Activated CD8-positive, alpha-beta memory T cell treated with anti-CD3 and anti-CD28 coated beads for 1 hour (primary cell): ENCODE data around the gene AFAP1.
A peak's percentile ranks its signal among the peaks of the same experiment; 100 is the strongest.

Source experiments
- DNase-seq, 2 donors: peaks; one replicate each; pipeline ENCODE4 v3.0.0-alpha.2; 2020; ENCODE audit warnings: low read depth in 1 of 2; ENCODE audit errors: extremely low read depth in 1 of 2

AFAP1 gene

DNA sequence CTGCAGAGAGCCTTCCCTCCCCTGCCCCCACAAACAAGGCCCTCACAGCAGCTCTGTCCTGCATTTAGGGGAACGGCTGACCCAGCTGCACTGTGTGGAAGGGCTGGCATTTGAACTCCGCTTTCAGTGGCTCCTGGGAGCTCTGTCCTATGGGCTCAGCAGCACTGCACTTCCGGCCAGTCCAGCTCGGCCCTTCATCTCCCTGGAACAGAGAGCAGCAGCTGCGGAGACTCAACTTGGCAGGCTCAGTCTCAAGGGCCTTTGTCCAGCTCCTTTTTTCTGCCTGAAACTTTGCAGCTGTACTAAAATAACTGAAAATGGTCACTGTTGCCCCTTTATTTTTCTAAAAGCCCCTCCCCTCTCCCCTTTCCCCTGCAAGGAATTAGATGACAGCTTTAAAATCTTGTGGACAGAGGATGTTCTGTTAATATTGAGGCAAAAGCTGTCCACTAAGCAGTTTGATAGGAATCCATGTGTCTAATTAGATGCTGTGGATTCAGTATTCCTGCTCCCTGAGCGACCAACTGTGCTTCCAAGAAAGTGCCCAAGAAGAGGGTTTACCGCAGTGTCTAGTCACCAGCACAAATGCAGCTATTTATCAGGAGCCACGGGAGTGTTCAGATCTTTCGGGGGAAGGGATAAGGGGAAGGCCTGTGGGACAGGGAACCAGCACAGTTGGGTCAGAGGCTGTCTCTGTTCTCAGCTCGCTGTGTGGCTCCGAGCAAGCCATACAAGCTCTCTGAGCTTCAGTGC lies 133.1 kb downstream of the AFAP1 start:
- no peak for DNase-seq

DNA sequence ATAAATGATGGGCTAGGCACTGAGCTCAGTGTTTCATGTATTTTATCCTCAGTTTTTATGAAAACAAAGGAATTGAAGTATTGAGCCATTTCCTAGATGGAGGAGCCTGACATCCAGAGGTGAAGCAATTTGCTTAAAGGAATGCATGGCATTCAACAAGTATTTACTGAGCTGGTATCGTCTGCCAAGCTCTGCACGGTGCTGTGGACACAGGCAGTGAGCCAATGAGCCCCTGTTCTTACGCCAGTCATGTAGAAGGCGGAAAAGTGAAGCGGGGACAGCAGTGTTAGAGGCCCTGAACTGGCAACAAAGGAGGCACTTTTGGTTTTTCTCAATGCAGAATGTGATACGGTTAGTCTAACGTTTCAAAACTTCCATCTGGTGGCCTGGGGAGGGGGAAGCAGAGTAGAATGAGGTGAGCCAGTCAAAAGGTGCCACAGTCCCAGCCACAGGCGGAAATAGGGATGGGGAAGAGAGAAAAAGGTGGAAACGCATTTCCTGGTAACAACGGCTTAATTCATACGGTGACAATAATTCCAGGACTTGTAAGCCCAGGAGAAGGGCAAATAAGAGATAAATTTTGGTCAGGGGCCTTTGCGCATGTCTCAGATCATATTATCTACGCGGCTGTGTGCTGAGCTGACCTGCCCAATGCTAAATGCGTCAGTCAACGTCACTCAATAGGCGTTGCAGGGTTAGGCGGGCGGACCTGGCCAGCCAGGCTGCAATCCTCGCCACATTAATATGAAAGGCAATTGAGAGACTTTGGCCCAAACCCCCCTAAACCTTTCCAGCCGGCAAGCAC lies 133.9 kb downstream of the AFAP1 start:
- DNase-seq = no peak

DNA sequence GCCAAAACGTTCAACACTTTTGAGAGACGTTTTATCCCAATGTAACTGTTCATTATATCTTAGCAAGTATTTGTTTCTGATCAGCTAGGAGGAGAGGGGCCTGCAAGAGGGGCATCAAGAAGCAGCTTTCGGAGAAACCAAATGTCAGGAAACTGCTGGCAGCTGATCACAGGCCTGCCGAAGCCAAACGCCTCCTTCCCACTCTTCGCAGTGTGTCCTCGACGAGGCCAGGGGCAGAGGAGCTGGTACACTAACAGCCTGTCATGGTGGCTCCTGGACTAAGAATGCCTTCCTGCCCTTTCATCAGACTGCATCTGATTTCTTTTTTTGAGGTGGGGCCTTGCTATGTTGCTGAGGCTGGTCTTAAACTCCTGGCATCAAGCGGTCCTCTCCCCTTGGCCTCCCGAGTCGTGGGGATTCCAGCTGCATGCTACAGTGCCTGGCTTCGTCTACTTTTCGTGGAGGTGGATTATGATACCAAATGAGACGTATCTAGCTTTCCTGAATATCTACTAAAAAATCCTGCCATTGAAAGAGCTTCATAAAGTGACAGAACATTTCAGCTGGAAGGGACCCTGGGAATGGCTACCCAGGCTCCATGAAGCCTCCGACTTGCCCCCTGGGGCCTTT lies 134.8 kb downstream of the AFAP1 start:
- no peak for DNase-seq

DNA sequence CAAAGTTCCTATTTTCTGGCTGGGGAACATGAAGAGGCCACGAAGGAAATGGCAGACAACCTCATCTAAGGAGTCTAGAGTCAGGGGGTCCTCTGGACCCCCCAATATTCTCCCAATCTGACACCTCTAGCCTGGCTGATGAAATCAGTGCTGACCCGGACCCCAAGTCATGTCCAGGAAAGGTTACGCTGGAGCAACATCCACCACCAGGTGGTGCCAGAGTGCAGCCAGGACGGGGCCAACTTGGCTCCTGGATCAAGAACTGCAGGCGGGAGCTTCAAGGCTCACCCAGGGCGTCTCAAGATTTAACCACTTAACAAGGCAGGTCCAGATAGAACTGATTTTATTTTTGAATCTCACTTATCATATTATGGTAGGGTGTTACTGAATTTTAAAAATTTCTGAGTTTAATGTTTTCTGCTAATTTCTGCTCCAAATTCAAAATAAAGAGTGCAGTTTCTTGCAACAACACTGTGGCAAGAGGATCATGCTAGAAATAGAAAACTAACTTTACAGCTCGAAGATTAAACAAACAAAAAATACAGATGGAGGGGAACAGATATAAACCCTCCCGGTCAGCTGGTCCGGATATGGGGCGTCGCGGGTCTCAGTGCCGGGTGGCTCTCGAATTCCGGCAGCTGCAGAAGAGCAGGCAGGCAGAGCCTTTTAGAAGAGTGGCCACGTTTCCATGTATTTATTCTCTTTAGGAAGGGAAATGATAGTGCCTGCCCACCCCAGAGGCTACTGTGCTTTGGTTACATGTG lies 135.5 kb downstream of the AFAP1 start:
- DNase-seq = peak; percentile 44 to 76

DNA sequence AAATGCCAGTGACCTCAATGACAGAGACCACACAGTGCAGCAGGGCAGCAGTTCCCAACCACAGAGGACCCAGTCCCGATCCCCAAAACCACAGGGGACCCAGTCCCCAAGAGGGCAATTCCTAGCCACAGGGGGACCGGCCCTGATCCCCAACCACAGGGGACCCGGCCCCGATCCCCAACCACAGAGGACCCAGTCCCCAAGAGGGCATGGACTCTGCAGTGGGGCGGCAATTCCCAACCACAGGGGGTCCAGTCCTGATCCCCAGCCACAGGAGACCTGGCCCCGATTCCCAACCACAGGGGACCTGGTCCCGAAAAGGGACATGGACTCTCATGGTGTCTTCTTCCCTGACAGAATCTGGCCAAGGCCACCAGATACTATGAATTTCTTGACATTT lies 136.3 kb downstream of the AFAP1 start:
- no peak for DNase-seq

DNA sequence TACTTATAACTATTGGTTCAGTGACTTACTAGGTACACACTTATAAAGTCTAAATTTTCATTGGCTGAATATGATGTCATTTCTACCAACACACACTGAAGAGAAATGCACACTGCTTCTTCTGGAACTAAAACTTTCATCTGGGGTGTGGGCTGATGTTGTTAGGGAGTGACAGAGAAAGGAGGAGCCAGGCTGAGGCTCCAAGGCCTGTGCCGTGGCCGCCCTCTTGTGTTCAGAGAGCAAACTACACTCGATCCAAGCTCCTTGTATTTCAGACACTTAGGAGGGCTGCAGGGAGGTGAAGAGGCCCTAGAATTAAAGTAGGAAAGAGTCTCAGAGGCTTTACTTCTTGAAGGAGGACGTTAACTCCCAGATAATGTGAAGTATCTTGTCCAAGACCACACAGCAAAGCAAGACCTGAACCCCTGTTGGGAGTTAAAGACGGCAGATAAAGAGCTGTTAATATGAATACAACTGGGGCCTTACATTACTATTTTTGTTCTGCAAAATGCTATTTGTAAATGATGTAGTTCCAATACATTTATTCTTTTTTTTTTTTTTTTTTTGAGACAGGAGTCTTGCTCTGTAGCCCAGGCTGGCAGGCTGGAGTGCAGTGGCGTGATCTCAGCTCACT lies 137.5 kb downstream of the AFAP1 start:
- DNase-seq = peak; percentile 41 to 63

DNA sequence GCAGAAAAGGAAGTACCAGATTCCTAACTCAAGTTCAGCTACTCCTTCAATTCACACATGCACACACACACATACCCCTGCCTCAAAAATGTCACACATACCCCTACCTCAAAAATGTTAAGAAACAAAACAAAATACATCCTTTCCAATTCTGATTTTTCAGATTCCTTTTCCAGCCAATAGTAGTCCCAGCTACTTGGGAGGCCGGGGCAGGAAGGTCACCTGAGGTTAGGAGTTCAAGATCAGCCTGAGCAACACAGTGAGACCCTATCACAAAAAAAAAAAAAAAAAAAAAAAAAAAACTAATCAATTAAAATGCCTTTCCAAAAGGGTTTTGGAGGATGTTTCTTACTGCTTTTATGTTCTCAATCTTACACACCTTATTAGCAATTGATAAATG lies 138.0 kb downstream of the AFAP1 start:
- no peak for DNase-seq

DNA sequence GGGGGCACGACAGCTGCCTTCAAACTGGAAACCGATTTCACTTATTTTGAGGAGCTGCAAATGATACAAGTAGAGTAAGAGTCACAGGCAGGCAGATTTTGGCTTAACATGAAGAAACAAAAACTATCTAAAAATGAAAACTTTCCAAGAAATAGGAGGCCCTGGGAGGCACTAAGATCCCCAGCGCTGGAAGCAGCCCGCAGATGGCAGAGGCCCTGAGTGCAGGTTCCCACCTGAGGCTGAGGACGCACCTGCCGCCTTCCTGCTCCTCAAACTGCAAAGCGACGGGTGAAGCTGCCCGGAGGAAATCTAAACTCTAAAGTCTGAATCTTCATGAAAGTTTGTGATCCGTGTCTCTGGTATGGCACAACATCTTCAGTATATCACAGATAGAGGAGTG lies 138.7 kb downstream of the AFAP1 start:
- no peak for DNase-seq

DNA sequence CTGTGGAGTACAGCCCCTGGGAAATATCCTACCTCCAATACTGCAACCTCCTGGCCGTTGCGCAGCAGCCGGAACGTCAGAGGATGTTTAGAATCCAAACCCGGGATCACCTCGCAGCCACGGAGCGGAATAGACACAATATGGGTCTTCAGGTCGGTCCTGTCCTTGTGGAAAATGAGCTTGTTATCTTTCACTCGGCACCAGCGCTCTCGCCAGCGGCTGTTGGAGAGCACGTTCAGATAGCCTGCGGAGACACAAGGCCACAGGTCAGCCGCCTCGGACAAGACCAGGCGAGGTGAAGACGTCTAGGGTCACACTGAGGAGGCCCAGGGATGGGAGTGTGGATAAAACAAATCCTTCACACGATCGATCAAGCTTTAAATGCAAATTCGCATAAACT lies 139.3 kb downstream of the AFAP1 start:
- no peak for DNase-seq

DNA sequence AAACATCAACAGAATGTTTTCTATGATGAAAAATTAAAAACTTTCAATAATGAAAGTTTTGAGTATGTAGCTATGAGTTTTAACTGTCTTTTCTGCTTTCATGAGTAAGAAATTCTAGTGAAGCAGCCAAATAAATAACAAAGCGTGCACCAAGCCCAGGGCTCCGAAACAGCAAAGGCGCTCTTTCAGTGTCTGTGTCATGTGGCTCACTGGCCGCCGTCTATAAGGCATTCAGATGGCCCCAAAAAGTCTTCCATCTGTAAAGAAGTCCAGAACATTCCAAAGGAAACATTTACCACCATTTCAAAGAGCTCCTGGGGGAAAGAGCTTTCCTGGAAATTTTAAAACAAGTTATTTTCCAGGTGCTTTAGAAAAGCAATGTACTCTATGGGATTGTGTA lies 139.9 kb downstream of the AFAP1 start:
- no peak for DNase-seq

DNA sequence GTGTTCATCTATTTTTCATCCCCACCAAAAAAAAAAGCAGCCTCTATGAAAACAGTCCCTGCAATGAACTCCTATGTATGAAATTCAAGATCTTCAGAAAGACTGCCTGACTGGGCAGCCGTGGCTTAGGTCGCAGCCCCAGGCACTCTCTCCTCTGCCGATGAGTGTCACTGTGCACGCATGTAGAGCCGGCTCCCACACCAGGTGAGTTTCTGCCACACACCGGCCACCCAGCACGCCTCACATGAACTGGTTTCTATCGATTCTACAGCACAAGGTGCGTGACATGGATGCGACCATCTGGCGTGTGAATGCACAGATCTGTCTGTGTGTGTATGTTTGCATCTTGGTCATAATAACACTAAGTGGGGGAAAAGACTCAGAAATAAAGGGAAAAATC lies 140.4 kb downstream of the AFAP1 start:
- no peak for DNase-seq

DNA sequence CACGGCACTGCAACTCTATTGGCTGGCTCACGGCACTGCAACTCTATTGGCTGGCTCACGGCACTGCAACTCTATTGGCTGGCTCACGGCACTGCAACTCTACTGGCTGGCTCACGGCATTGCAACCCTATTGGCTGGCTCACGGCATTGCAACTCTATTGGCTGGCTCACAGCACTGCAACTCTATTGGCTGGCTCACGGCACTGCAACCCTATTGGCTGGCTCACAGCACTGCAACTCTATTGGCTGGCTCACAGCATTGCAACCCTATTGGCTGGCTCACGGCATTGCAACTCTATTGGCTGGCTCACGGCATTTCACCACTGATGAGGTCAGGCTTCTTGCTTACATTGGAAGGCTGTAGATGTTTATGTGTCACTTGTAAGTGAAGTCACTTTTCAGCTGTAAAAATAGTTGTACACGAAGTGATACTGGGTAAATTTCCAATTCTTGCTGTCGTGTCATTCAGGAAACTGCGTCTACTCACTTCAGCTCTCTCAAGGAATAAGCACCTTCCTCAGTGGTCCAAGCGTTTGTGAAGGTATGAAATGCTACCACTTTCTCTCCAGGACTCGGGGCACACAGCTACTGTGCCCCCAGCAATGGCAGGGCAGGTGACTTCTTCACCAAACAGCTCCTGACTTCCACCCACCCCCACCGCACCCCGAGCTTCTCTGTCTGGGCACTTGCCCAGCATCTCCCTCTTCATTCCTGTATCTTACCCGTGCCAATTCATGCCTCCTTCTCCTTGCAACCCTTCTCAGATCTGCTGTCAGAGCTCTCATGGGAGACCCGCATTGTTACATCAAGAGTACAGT lies 141.3 kb downstream of the AFAP1 start:
- no peak for DNase-seq

DNA sequence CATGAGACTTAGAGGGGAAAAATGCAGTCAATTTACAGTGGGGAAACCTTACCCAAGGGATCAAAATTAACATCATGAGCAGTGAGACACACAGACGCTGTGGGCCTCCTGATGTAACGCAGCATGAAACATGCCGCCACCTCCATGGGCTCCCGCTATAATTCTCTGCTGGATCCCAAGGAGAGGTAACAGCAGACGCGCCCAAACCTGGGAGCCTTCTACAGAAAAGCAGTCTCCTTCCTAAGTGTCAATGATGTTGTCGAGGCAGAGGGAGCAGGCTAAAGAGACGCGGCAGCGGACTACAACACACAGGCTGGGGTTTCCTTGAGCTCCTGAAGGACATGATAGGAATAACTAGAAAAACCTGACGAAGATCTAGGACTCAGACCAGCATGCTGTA lies 142.3 kb downstream of the AFAP1 start:
- no peak for DNase-seq

DNA sequence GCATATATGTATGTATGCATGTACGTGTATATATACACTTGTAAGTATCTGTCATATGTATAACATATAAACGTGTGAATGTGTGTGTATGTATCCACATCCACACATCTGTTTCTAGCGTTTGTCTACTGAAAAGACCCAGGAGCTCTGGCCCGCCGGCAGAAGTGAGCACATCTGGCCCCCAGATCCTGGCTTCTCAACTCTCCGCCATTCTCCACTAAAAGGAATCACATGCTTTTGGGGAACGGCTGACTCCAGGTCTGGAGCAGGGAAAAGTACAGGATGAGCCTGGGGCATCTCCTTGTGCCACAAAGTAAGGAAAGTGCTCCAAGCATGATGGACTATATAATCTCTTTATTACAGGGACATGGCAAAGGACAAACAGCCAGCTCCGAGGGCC lies 143.7 kb downstream of the AFAP1 start:
- DNase-seq = no peak

DNA sequence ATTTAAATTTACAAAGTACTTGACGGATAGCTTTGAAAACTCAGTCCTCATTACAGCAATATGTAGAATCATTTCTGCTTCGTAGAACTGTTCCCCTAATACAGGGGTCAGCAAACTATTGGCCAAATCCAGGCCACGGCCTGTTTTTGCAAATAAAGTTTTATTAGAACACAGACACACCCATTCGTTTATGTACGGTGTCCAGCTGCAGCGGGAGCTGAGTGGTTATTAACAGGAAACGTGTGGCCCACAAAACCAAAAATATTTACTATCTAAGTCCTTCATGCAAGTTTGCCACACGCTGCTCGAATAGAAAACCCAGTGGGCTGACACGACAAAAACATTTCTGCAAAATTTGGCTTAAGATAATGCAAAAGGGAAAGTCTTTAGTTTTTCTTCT lies 146.5 kb downstream of the AFAP1 start:
- DNase-seq = no peak

DNA sequence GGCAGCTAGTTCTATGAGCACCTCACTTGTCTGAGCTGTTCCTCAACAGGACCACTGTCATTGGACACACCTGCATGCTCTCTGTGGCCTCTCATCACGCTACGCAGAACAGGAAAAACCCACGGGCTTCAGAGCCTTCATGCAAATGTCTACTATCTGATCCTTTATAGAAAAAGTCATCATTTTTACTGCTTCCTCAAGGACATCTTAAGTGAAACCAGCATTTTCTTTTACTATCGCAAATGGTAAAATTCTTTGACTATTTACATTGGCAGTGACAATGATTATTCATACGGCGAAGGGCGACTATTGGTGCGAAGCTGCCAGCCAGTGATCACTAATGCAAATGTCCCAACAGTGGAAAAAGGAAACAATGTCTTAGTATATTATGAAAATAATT lies 147.0 kb downstream of the AFAP1 start:
- no peak for DNase-seq

DNA sequence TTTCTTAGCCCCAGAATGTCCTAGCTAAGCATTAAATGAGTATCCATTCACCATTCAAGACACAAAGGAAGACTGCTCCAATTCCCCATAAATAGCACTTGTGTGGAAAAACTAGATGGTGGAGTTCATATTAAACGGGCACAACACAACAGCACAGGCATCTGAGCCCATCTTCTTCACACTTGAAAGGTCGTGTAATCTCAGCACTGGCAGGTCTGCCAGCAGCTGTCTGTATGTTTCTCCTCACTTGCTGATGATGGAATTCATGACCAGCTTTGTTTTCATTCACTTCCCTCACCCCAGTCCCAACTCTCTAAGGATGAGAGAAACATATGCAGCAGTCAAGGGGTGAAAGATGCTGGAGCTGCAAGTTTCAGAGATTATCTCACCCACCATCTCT lies 148.7 kb downstream of the AFAP1 start:
- no peak for DNase-seq

DNA sequence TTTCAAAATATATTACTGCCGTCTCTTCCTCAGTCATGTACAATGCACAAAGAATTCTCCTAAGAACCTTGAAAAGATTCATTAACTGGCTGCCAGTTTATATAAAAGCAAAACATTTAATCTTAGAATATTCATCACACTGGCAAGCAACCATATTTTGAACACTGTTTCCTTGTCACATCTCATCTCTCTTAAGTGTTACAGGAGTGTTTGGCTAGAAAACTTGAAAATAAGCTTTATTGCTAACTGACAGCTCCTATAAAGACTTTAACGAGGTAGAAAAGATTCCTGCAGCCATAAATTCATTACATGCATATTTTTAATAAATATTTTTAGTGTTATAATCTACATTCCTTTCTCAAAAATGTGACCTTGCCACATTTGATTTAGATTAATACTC lies 149.6 kb downstream of the AFAP1 start:
- no peak for DNase-seq

DNA sequence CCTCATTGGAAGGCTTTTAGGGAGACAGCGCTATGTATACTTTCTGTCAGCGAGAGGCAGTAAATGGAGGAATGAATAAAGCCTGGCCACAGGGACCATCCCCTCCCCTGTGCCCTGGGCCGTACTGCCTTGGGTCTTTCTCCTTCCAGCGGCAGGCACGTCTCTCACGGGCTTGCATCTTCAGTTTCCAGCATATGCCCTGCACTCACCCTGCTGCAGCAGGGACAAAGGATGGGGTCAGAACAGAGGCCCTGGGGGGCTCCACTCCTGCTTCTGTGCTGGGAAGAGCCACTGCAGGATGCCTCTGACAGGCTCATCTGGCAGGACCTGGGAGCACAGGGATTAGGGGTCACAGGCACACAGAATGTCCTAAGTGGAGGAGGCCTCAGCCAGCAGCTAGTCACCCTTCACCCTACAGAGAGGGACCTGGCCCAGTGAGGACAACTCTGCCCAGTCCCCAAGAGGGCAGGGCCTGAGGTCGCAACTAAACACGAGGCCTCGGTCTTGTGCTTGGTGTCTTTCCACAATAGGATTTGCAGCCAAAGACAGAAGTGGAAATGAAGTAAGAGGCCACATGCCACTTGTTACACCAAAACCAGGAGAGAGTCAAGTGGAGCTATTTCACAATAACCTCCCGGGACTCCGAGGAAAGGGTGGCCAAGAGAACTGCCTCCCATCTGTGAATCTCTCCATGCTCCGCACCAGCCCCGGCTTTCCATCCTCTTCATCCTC lies 150.8 kb downstream of the AFAP1 start:
- no peak for DNase-seq
